ENCODE measurements around the gene HSPA12A.

HSPA12A gene

DNA sequence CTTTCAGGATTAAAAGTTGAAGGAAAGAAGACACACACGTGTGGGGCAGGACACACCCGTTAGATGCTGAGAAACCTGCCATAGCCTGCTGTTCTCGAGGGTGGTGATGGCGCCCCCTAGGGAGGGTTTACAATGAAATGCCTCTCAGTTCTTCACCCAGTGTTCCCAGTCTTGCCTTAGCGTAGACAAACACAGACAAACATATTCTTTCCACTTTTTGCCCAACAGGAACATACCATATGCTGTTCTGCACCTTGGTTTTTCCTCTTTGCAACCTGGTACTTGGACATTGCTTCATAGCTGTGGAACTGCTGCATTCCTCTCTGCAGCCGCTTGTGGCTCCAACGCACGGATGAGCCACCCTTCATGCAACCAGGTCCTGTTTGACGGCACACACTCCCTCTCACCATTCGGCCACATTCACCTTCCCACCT lies 23.3 kb upstream of the HSPA12A start:
- TF ChIP-seq GATA3 (IDR thresholded peaks at IDR 0.05; ENCODE audit: low read depth, low read length) (no peak), GATA2 (IDR thresholded peaks at IDR 0.05; ENCODE audit: low read depth, low read length) (no peak)

DNA sequence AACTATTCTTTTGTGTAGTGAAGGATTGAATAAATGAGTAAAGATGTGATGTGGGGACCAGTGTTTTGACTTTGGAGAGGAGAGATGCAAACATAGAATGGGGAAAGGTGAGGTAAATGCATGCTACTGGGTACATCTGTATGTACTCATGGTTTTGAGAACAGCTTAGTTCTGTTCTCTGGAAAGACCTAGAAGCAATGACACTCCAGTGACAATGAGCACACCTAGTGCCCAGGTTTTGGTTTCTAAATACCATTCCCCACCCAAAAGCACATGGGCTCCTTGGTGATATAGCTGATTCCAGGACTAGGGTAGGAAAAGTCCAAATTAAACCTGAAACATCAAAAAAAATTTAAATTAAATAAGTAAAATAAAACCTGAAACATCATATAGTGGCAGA lies 22.6 kb upstream of the HSPA12A start:
- TF ChIP-seq GATA3 (IDR thresholded peaks at IDR 0.05; ENCODE audit: low read depth, low read length) = no peak
- TF ChIP-seq GATA2 (IDR thresholded peaks at IDR 0.05; ENCODE audit: low read depth, low read length) = no peak

DNA sequence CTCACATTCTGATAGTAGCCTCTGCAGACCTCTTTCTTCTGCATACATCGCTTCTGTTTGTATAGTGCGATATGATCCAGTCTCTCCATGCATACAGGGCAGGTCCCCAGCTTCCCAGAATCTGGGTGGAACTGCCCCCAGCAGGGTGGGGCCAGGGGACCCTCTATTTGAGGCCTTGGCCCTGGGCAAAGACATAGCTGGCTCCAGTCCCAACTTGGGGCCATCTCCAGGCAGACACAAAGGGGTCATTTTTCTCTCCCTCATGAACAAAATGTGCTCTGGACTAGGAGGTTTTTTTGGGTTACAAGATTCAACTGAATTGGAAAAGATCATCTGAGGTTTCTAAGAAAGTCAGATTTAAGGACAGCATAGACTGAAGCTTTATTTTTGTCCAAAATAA lies 21.1 kb upstream of the HSPA12A start:
- TF ChIP-seq GATA2 (IDR thresholded peaks at IDR 0.05; ENCODE audit: low read depth, low read length) = no peak
- no peak for TF ChIP-seq GATA3 (IDR thresholded peaks at IDR 0.05; ENCODE audit: low read depth, low read length)

- TF ChIP-seq GATA3 (IDR thresholded peaks at IDR 0.05; ENCODE audit: low read depth, low read length) (no peak), GATA2 (IDR thresholded peaks at IDR 0.05; ENCODE audit: low read depth, low read length) (no peak)
Measured at GRCh38 chr10:116761883-116762282, 19.5 kb upstream of the HSPA12A start.

- TF ChIP-seq GATA2 (IDR thresholded peaks at IDR 0.05; ENCODE audit: low read depth, low read length) = no peak
- TF ChIP-seq GATA3 (IDR thresholded peaks at IDR 0.05; ENCODE audit: low read depth, low read length) = no peak
Measured at GRCh38 chr10:116760919-116761318, 18.6 kb upstream of the HSPA12A start.

DNA sequence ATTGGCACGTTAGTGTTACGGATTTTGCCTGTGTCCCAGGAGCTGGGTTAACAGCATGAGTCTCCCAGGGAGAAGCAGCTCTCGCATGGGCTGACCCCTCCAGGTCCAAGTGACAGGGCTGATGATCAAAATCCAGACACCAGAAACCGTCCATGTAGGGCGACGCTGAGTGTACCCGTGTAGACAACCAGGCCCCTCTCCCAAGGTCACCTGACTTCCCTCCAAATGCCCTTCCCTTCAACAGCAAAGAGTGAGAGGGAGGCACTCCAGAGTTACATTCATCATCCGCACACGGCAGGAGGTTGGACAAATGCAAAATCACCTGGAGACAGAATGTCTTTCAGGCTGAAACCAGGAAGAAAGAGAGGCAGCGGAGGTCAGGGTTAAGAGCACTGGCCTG lies 14.9 kb upstream of the HSPA12A start:
- TF ChIP-seq GATA3 (IDR thresholded peaks at IDR 0.05; ENCODE audit: low read depth, low read length) (no peak), GATA2 (IDR thresholded peaks at IDR 0.05; ENCODE audit: low read depth, low read length) (no peak)

GRCh38 chr10:116756277-116756676 lies 13.9 kb upstream of the HSPA12A start:
- TF ChIP-seq GATA2 (IDR thresholded peaks at IDR 0.05; ENCODE audit: low read depth, low read length) = no peak
- no peak for TF ChIP-seq GATA3 (IDR thresholded peaks at IDR 0.05; ENCODE audit: low read depth, low read length)

GRCh38 chr10:116753759-116754158 lies 11.4 kb upstream of the HSPA12A start:
- TF ChIP-seq GATA3 (IDR thresholded peaks at IDR 0.05; ENCODE audit: low read depth, low read length) = no peak
- no peak for TF ChIP-seq GATA2 (IDR thresholded peaks at IDR 0.05; ENCODE audit: low read depth, low read length)

- TF ChIP-seq GATA2 (IDR thresholded peaks at IDR 0.05; ENCODE audit: low read depth, low read length) (no peak), GATA3 (IDR thresholded peaks at IDR 0.05; ENCODE audit: low read depth, low read length) (no peak)
Measured at GRCh38 chr10:116752969-116753665, 10.8 kb upstream of the HSPA12A start.

DNA sequence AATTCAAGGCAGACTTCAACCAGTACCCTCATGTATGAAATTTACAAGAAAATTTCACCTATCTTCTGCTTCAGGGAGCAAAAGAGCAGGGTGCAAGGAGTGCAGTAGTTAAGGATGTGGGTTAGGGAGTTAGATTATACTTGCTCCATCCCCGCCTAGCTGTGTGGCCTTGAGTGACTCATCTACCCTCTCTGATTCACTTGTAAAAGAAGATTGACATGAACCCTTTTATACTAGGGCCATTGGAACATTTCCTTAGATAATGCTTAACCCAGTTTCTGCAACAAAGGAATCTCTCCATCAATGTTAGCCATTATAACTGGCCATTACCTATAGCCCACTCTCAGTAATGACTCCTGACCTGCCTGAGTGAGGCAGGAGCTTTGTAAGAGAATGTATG lies 10.2 kb upstream of the HSPA12A start:
- TF ChIP-seq GATA3 (IDR thresholded peaks at IDR 0.05; ENCODE audit: low read depth, low read length) (no peak), GATA2 (IDR thresholded peaks at IDR 0.05; ENCODE audit: low read depth, low read length) (no peak)

- no peak for TF ChIP-seq GATA3 (IDR thresholded peaks at IDR 0.05; ENCODE audit: low read depth, low read length)
- TF ChIP-seq GATA2 (IDR thresholded peaks at IDR 0.05; ENCODE audit: low read depth, low read length) = no peak
Measured at GRCh38 chr10:116748471-116748870, 6.1 kb upstream of the HSPA12A start.

DNA sequence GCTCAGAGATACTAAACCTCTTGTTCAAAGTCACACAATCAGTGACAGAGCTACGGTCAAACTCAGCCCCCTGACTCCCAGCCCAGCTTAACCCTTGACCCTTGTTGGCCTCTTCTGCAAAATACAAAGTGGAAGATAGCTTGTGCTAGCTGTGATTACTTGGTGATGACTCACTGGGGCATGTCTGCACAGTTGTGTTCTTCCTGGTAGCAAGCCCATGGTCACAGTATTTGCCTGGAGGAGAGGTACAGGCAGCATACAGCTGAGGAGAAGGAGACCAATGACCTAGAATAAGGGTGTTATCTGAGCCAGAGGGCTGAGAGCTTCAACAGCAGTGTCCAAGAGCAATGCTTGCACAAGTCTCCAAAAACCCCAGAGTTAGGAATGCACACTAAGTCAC lies 5.7 kb upstream of the HSPA12A start:
- TF ChIP-seq GATA3 (IDR thresholded peaks at IDR 0.05; ENCODE audit: low read depth, low read length) (no peak), GATA2 (IDR thresholded peaks at IDR 0.05; ENCODE audit: low read depth, low read length) (no peak)

- TF ChIP-seq GATA2 (IDR thresholded peaks at IDR 0.05; ENCODE audit: low read depth, low read length) (no peak), GATA3 (IDR thresholded peaks at IDR 0.05; ENCODE audit: low read depth, low read length) (no peak)
Measured at GRCh38 chr10:116747325-116747724, 5.0 kb upstream of the HSPA12A start.

DNA sequence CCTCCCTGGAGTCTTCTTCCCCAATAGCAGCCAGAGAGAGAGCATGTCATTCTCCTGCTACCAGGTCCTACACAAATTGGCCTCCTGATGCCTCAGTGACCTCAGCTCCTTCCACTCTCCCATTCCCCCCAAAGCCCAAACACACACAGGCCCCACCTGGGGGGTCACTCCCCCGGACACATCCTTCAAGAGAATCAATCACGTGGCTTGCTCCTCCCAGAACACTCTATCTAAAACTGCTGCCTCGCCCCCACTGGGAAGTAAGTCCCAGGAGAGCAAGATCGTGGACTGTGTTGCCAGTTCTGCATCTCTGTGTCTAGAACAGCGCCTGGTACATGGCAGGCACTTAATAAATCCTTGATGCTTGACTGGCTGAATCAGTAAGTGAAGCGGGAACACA lies 2.5 kb upstream of the HSPA12A start:
- no peak for TF ChIP-seq GATA3 (IDR thresholded peaks at IDR 0.05; ENCODE audit: low read depth, low read length)
- TF ChIP-seq GATA2 (IDR thresholded peaks at IDR 0.05; ENCODE audit: low read depth, low read length) = no peak

- TF ChIP-seq GATA3 (IDR thresholded peaks at IDR 0.05; ENCODE audit: low read depth, low read length) (no peak), GATA2 (IDR thresholded peaks at IDR 0.05; ENCODE audit: low read depth, low read length) (no peak)
Measured at GRCh38 chr10:116744163-116744753, 1.9 kb upstream of the HSPA12A start.

Data from SH-SY5Y (cell line).